ENCODE measurements around the gene SRSF12.
"Not testable (repeated sequence)": the region's sequence is repeated elsewhere in the genome, so short reads cannot be mapped to it uniquely, and the experiment has no call there.

SRSF12 gene

DNA sequence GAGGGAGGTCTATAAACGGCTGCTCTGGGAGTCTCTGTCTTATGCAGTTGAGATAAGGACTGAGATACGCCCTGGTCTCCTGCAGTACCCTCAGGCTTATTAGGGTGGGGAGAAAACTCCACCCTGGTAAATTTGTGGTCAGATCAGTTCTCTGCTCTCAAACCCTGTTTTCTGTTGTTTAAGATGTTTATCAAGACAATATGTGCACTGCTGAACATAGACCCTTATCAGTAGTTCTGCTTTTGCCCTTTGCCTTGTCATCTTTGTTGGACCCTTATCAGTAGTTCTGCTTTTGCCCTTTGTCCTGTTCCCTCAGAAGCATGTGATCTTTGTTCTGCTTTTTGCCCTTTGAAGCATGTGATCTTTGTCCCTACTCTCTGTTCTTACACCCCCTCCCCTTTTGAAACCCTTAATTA is 10.4 kb upstream of the SRSF12 start:
- not testable (repeated sequence) for DNase-seq (ENCODE audit: low read depth)

GRCh38 chr6:89122625-89123024 is 4.8 kb upstream of the SRSF12 start:
- DNase-seq (ENCODE audit: low read depth), result no peak

GRCh38 chr6:89121934-89122333 is 4.1 kb upstream of the SRSF12 start:
- no peak for DNase-seq (ENCODE audit: low read depth)

GRCh38 chr6:89120371-89120770 is 2.5 kb upstream of the SRSF12 start:
- no peak for DNase-seq (ENCODE audit: low read depth)

DNA sequence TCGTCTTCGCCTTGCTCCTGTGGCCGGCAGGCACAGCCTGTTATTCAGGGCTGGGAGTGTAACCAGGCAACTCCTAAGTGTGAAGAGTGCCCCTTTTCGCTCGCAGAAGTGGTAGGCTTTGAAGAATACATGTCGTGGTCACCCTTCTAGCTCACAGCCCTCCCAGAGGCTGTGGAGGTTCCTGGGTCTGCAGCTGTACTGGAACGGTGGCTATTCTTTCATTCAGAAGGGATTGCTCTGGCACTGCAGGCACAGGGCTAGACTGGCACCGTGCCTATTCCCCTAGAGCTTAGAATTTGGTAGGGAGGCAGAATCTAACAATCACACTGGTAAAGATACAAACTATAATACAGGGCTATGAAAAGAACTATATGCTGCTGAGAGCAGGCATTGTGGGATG is 1.1 kb upstream of the SRSF12 start:
- DNase-seq (ENCODE audit: low read depth), result no peak

- DNase-seq (ENCODE audit: low read depth), result no peak
These were observed 1.2 kb downstream of the SRSF12 start for GRCh38 chr6:89116702-89117101.

DNA sequence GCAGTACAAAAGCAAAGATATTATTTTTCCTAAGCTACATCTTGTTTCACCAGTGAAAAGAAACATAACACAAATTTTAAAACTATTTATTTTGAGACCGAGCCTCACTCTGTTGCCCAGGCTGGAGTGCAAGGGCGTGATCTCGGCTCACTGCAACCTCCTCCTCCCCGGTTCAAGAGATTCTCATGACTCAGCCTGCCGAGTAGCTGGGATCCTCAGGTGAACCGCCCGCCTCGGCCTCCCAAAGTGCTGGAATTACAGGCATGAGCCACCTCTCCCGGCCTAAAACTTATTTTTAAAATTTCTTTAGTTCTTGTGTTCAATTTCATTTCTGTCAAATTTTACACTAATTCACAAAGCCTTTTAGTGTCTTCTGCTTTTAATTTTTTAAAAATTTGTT is 5.9 kb downstream of the SRSF12 start:
- no peak for DNase-seq (ENCODE audit: low read depth)

GRCh38 chr6:89110284-89110683 is 7.6 kb downstream of the SRSF12 start:
- DNase-seq (ENCODE audit: low read depth), result no peak

- DNase-seq (ENCODE audit: low read depth), result no peak
These were observed 17.8 kb downstream of the SRSF12 start for GRCh38 chr6:89100114-89100513.

DNA sequence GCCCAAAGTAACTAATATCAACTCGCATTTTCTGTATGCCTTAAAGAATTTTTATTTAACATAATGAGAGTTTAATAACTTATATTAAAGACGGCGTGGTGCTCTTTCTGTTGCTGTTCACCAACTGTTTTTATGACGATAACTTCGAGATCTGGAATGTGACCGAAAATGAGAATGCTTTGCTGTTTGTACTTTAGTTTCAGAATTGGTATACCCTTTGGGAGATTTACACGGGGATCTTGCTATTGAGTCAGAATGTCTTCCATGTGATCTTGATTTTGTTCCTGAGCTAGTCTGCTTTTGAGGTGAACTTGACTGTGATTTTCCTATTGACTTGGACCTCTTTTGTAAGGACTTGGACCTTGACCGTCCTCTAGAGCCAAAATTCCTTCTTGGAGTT is 19.4 kb downstream of the SRSF12 start:
- DNase-seq (ENCODE audit: low read depth), result no peak

DNA sequence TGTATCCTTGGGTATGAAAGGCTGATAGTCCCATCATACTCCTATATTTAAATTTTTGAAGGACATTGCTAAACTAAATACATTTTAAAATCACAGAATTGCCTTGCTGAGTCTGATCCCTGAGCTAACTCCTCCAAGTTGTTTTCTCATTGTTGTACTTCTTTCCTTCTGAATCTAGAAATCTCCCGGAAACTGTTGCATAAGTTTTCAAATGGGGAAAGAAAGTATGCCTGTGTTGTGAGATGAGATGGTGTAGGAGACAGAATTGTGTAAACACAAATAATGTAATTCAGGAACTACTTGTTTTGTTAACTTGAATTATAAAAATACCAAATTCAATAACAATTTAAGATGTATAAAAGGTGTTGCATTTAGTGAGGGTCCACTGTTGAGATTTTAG is 30.0 kb downstream of the SRSF12 start:
- DNase-seq (ENCODE audit: low read depth), result no peak

GRCh38 chr6:89085409-89086205 is 32.3 kb downstream of the SRSF12 start:
- DNase-seq (ENCODE audit: low read depth), result no peak

GRCh38 chr6:89084954-89085353 is 32.9 kb downstream of the SRSF12 start:
- DNase-seq (ENCODE audit: low read depth), result no peak

DNA sequence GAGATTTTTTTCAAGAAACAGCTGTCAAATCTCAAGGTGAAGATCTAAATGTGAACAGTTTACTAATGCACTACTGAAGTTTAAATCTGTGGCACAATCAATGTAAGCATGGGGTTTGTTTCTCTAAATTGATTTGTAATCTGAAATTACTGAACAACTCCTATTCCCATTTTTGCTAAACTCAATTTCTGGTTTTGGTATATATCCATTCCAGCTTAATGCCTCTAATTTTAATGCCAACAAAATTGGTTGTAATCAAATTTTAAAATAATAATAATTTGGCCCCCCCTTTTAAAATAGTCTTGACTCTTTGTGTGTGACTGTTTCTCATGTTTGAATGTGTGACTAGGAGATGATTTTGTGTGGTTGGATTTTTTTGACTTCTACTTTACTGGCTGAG is 33.3 kb downstream of the SRSF12 start:
- no peak for DNase-seq (ENCODE audit: low read depth)

DNA sequence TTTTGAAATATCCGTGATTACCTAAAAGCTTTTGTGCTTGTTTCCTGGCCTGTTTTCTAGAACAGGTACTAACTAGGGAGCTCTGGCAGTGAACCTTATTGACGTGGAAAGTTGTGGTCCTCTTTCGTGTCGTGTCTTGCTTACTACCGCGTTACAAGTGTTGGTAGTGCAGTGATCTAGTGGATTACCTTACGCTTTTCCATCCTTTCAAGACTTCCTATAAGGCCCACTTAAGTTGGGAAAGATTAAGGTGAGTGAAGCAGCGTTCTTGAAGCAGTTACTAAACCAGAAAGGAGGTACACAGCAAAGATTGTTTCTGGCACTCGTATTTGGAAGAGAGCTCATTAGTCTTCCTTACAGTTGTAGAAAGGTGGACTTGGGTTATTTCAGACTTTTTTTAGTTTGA is 35.4 kb downstream of the SRSF12 start:
- DNase-seq (ENCODE audit: low read depth), result no peak

DNA sequence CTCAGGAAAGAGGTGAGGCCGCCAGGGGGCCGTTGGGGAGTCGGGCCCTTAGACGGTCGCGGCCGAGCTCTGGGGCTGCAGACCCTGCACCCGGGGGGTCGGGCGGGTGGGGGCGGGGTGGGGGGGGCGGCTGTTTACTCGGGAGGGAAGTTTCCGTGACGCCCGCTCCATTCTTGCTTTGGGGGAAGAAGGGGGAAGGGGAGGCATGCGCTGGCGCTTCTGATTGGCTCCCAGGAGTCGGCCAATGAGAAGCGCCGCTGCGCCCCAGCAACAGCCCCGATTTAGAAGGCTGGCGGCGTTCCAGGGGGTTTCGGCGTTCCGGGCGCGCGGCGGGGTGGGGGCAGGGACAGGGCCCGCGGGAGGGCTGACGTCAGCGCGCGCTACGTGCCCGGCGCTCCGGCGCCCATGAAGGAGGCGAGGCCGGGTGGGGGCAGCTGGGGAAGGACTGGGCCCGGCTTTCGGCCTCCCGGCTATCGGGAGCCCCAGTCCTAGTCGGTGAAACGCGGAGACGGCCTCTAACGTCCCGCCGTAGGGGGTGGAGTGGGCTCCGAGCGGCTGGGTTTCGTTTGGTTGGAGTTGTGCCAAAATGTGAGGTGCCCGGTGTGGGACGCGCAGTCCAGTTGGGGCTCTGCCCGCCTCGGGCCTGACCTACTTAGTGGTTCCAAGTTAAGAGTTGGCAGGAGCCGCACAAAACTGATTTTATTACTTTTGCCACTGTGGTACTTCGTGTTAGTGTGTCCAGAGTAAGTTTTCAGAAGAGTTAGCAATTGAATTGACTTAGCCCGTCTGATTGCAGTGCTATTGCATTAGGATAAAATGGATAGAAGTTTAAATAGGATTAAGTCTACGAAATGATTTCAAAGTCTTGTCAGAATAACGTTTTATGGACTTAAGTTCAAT is 36.2 kb downstream of the SRSF12 start:
- peak; percentile 99 for DNase-seq (ENCODE audit: low read depth)

DNA sequence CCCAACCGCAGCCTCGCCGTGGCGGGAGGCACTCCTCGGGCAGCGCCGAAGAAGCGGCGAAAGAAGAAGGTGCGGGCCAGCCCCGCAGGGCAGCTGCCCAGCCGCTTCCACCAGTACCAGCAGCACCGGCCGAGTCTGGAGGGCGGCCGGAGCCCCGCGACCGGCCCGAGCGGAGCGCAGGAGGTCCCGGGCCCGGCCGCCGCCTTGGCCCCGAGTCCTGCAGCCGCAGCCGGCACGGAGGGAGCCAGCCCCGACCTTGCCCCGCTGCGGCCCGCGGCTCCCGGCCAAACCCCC is 36.8 kb downstream of the SRSF12 start:
- no peak for DNase-seq (ENCODE audit: low read depth)

DNA sequence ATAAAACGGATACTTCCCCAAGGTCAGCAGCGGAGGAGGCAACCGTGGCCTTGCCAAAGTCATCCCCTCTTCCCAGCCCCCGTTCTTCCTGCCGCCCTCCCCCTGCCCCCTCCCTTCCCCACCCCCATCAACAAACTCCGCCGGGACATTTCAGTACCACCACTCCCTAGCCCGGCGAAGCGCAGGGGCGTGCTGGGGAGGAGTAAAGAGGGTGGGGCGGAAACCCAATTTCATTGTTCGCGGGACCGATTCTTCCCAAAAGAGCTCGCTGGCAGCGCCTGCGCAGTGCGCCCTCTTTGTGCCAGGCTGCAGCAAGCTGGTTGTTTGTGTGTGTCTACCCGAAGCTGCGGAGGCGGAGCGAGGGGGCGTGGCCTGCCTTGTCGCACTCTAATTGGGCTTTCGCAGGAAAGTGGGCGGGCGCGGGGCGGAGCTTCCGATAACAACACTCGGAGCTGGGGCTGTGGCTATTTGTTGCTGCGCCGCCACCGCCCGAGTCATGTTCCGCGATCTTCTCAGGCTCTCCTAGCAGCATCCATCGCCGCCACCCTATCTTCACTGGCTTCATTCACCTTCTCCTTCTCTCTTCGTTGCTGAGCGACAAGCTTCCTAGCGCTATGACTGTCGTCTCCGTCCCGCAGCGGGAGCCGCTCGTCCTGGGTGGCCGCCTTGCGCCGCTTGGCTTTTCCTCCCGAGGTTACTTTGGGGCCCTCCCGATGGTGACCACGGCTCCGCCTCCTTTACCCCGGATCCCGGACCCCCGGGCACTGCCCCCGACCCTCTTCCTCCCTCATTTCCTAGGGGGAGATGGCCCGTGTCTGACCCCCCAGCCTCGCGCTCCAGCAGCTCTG is 37.4 kb downstream of the SRSF12 start, which contains the start of gene PNRC1:
TSS of gene PNRC1 (plus strand) at position 471 of the 848 bp plus-strand sequence. CDS start at position 615, 144 bp downstream.
- peak; percentile 100 for DNase-seq (ENCODE audit: low read depth)

GRCh38 chr6:89079511-89080234 is 38.2 kb downstream of the SRSF12 start:
- DNase-seq (ENCODE audit: low read depth), result peak; percentile 33

GRCh38 chr6:89073840-89074239 is 44.0 kb downstream of the SRSF12 start:
- no peak for DNase-seq (ENCODE audit: low read depth)

DNA sequence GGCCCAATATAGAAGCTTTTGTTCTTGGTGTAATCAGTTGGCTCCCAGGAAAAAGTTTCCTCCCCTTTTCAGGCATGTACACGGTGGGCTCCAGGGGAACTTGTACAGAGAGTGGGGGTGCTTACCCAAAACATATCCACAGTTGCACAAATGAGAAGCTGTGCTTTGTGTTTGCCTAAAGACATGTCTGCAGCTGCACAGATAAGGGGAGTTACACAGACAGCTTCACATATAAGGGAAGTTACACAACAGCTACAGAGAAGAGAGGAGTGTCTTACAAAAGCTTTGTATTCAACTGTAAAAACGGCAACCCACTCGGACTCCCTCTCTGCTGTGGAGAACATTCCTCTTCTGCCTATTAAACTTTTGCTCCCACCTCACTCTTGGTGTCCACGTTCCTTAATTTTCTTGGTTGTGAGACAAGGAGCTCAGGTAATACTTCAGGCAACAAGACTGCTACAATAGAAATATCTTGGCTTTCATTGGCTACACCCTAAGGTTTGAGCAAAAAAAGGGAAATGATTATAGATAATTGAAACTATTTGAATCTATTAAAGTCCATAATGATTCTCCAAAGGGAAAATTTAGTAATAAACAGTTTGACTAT is 44.8 kb downstream of the SRSF12 start:
- DNase-seq (ENCODE audit: low read depth), result no peak

Data from stimulated activated CD8-positive, alpha-beta memory T cell treated with anti-CD3 and anti-CD28 coated beads, Interleukin-12 subunit alpha, Interleukin-12 subunit beta, amount 100 ng/mL, for 1 hour (primary cell).